Measurements from ENCODE around the gene ZP3.
"Not testable (repeated sequence)": the region's sequence is repeated elsewhere in the genome, so short reads cannot be mapped to it uniquely, and the experiment has no call there.

Gene ZP3

DNA sequence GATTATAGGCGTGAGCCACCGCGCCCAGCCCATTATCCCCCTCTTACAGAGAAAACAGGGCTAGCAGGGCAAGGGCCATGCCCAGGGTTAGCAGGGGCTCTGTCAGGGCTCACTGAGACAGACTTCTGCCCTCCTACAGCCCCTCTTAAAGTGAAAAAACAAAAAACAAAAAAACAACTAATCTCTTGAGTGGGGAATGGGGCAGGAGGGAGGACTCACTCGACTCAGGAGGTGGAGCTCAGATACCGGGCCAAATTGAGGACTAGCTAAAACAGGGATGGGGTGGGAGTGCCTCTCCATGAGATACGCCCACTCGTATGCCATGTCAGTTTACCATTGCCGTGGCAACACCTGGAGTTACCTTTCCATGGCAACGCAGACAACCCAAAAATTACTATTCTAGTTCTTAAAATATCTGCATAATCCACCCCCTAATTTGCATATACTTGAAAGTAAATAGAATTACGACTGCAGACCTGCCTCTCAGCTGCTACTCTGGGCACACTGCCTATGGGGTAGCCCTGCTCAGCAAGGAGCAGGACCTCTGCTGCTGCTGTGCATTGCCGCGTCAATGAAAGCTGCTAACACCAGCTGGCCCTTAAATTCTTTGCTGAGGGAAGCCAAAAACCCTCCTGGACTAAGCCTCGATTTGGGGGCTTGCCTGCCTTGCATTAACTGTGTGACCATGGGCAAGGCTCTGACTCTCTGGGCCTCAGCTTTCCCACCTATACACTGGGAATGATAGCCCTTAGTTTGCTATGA, 28.6 kb upstream of the ZP3 start:
- Mint-ChIP-seq H3K4me3 (no peak overlapping the region), H3K36me3 (no peaks in the 10 kb centered on the region), H3K27me3 (peaks cover 4% of the 10 kb centered on the region), H3K27ac (peak overlapping the region; percentile 33), H3K9me3 (no peaks in the 10 kb centered on the region), H3K4me1 (peaks cover 32% of the 10 kb centered on the region)
- CTCF ChIA-PET: no interaction called here
- no peak for DNase-seq

DNA sequence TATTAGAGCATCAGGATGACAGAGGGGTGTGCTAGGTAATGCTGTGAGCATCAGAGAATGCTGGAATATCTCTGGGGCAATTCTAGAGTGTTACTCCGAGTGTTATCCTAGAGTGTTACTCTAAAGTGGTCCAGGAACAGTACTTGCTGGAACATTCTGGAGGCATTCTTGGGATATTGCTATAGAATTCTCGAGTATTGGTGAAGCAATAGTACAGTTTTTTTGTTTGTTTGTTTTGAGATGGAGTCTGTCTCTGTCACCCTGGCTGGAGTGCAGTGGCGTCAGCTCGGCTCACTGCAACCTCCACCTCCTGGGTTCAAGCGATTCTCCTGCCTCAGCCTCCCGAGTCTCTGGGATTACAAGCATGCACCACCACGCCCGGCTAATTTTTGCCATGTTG, 27.9 kb upstream of the ZP3 start:
- Mint-ChIP-seq H3K36me3 (no peaks in the 10 kb centered on the region), H3K4me3 (peak overlapping the region; percentile 63), H3K9me3 (no peaks in the 10 kb centered on the region), H3K27ac (peak overlapping the region; percentile 42), H3K4me1 (peaks cover 31% of the 10 kb centered on the region), H3K27me3 (peaks cover 4% of the 10 kb centered on the region)
- no peak for DNase-seq
- CTCF ChIA-PET: no interaction called here

DNA sequence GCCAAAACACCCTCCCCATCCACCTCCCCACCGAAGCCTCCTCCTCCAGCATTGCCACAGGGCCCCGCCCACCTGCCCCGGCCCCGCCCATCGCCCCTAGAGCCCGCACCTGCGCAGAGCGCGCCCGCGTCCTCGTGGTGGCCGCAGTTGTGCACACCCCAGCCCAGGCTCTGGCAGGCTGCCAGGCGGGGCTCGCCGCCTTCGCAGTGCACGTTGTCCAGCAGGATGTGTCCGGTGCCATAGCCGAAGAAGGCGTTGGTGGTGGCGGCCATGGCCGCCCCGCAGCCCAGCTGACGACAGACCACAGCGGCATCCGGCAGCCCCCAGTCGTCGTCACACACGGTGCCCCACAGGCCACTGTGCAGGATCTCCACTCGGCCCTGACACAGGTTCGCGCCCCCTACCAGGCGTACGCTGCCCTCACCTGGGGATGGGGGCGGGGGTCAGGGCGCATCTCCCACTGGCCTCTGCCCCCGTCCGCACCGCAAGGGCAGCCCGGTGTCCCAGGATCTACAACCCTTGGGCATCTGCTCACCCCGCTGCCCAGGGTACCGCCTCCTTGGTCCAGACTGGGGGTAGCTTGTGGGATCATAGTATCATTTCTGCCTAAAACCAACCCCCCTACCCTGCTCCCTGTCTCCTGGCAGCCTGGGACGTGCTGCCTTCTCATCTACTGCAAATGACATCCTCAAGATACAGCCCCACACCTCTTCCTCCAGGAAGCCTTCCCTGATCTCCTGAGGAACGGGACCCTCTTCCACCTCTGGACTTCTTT, 27.2 kb upstream of the ZP3 start:
- Mint-ChIP-seq H3K9me3 (no peaks in the 10 kb centered on the region), H3K36me3 (no peaks in the 10 kb centered on the region), H3K4me1 (peaks cover 27% of the 10 kb centered on the region), H3K27me3 (peaks cover 4% of the 10 kb centered on the region), H3K27ac (no peak overlapping the region), H3K4me3 (peak overlapping the region; percentile 63)
- DNase-seq: peak; percentile 87
- CTCF ChIA-PET: no interaction called here

DNA sequence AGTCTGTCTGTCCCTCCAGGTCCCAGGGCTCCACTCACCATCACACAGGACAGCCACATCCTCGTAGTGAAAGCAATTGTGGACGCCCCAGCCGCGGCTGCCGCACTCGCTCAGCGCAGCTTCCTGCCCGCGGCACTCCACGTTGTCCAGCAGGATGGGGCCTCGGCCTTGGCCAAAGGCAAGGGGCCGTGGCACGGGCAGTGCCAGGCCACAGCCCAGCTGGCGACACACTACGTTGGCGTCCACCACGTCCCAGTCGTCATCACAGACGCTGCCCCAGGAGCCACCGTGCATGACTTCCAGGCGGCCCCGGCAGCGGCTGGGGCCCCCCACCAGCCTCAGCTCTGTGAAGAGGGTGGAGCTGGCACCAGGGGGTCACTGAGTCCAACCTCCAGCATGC, 24.5 kb upstream of the ZP3 start:
- H3K36me3 Mint-ChIP-seq: no peaks in the 10 kb centered on the region
- H3K4me3 Mint-ChIP-seq: no peak overlapping the region
- H3K4me1 Mint-ChIP-seq: peaks cover 23% of the 10 kb centered on the region
- CTCF ChIA-PET: no interaction called here
- H3K27ac Mint-ChIP-seq: no peak overlapping the region
- H3K27me3 Mint-ChIP-seq: peaks cover 9% of the 10 kb centered on the region
- no peak for DNase-seq
- no peaks in the 10 kb centered on the region for H3K9me3 Mint-ChIP-seq

DNA sequence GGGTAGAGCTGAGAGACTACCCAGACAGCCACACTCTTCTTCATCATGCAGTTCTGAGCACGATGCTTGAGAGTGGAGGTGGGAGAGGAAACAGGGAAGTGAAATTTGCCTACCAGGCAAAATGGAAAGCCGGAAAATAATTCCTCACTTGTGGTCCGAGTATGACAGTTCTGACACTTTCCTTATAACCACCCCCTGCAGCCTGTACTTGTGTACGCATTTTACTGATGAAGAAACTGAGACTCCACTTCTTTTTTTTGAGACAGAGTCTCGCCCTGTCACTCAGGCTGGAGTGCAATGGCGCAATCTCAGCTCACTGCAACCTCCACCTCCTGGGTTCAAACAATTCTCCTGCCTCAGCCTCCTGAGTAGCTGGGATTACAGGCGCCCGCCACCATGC, 21.7 kb upstream of the ZP3 start:
- H3K4me3 Mint-ChIP-seq, H3K9me3 Mint-ChIP-seq, CTCF ChIA-PET, H3K4me1 Mint-ChIP-seq, H3K27me3 Mint-ChIP-seq, H3K36me3 Mint-ChIP-seq, H3K27ac Mint-ChIP-seq, DNase-seq: not testable (repeated sequence)

DNA sequence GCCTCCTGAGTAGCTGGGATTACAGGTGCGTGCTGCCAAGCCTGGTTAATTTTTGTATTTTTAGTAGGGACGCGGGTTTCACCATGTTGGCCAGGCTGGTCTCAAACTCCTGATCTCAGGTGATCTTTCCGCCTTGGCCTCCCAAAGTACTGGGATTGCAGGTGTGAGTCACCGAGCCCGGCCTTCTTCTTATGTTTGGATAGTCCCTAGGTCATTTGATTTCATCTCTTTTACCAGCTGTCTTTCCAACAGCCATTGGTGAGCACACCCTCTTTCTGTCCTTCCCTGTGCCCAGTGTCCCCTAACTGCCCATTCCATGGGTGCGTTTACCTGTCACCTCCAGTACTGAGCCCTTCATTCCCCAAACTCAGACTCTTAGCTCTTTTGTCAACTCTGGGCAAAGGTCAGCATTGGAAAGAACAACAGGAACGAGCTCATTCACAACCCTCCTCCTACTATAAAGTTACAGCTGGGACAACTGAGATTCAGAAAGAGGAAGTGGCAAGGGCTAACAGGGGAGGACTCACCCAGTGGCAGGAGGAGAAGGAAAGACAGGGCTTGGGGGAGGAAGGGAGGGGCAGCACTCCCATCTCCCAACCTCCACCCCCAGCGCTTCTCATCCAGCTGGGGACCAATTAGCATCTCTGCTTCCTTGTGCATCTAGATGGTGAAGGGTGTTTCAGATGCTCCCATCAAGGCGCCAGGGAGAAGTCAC, 20.8 kb upstream of the ZP3 start:
- H3K27ac Mint-ChIP-seq: no peak overlapping the region
- peaks cover 7% of the 10 kb centered on the region for H3K4me1 Mint-ChIP-seq
- CTCF ChIA-PET: interaction anchor here (0.7 kb wide), 2 partner anchors 65 to 72 kb away, joined by 3 read pairs; no protein-coding TSS in a partner anchor
- H3K9me3 Mint-ChIP-seq: no peaks in the 10 kb centered on the region
- H3K4me3 Mint-ChIP-seq: no peak overlapping the region
- H3K36me3 Mint-ChIP-seq: no peaks in the 10 kb centered on the region
- peaks cover 8% of the 10 kb centered on the region for H3K27me3 Mint-ChIP-seq
- no peak for DNase-seq

DNA sequence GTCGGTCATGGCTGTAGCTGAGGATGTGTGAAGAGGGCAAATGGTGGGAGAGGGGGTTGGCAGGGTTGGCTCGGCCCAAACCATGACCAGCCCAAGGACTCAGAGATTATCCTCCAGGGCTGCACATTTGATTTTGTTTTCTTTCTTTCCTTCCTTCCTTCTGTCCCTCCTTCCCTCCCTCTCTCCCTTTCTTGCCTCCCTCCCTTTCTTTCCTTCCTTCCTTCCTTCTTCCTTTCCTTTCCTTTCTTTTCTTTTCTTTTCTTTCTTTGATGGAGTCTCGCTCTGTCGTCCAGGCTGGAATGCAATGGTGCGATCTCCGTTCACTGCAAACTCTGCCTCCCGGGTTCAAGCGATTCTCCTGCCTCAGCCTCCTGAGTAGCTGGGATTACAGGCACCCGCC, 19.0 kb upstream of the ZP3 start:
- H3K9me3 Mint-ChIP-seq: no peaks in the 10 kb centered on the region
- no peak overlapping the region for H3K4me3 Mint-ChIP-seq
- no peak for DNase-seq
- no peaks in the 10 kb centered on the region for H3K36me3 Mint-ChIP-seq
- H3K27me3 Mint-ChIP-seq: peaks cover 8% of the 10 kb centered on the region
- CTCF ChIA-PET: no interaction called here
- no peak overlapping the region for H3K27ac Mint-ChIP-seq
- H3K4me1 Mint-ChIP-seq: peaks cover 7% of the 10 kb centered on the region

DNA sequence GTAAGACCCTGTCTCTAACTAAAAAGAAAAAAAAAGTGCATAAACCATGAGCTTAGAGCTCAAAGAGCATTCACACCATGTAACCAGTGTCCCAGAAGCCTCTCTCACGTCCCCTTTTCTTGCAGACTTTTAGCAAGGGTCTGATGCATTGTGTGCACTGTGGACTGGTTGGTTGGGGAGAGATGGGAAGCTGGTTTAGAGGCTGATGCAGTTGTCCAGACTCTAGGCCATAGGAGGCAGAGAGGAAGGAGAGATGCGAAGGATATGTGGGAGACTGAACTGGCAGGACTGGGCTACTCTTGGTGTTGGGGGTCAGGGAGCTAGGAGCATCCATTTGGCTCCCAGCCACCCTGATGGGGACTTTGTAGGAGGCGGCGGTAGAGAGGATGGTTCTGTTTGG, 17.0 kb upstream of the ZP3 start:
- no peak for DNase-seq
- no peaks in the 10 kb centered on the region for H3K9me3 Mint-ChIP-seq
- no peak overlapping the region for H3K4me3 Mint-ChIP-seq
- peaks cover 8% of the 10 kb centered on the region for H3K27me3 Mint-ChIP-seq
- CTCF ChIA-PET: interaction anchor here (0.6 kb wide), 1 partner anchor 60 kb away, joined by 3 read pairs; no protein-coding TSS in a partner anchor
- no peak overlapping the region for H3K27ac Mint-ChIP-seq
- H3K36me3 Mint-ChIP-seq: no peaks in the 10 kb centered on the region
- H3K4me1 Mint-ChIP-seq: peaks cover 7% of the 10 kb centered on the region

DNA sequence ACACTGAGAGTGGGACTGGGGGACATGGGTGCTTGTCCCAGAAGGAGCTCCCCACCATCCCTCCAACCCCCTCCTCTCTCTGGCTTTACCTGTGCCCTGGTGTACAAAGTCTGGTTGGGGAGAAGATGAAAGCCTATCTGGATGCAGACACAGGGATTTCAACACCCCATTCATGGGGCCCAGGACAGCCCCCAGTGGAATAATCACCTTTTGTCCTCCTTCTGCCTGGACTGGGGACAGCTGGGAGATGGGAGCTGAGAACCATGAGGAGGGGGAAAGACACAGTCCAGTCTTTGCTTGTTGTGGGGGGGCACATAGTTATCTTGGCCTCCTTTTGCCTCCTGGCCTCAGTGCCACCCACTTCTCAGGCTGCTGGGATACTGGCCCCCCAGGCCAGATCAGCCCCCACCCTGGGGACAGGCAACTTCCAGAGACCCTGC, 16.6 kb upstream of the ZP3 start:
- Mint-ChIP-seq H3K27me3 (peaks cover 8% of the 10 kb centered on the region), H3K36me3 (no peaks in the 10 kb centered on the region), H3K4me1 (peaks cover 7% of the 10 kb centered on the region), H3K4me3 (no peak overlapping the region), H3K9me3 (no peaks in the 10 kb centered on the region), H3K27ac (no peak overlapping the region)
- no peak for DNase-seq
- CTCF ChIA-PET: interaction anchor here (0.6 kb wide), 1 partner anchor 60 kb away, joined by 3 read pairs; no protein-coding TSS in a partner anchor

DNA sequence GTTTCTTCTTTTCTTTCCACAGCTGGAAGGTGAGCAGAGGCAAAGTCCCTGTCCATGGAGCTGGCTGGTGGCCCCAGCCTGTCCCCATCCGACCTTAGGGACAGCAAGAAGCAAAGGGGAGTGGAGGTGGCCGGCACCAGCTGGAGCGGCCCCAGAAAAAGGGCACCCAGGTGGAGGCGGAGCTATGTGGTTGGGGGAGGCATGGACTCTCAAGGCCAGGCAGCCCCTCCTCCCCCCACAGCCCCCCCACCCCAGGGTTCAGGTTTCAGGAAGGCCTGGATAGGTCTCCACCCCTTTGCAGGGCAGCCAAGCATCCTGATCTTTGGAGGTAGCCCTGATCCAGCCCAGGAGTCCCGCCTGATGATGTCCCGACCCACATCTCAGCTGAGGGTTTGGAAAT, 15.2 kb upstream of the ZP3 start, which contains the start of gene SSC4D:
Gene SSC4D (minus strand): TSS at position 161 of the 400 bp plus-strand sequence. CDS start 5,258 bp downstream, outside the sequence.
- CTCF ChIA-PET: no interaction called here
- no peak for DNase-seq
- Mint-ChIP-seq H3K4me3 (no peak within 1 kb of the TSS), H3K36me3 (no peaks in the 10 kb centered on the region), H3K4me1 (no peaks in the 10 kb centered on the region), H3K9me3 (no peaks in the 10 kb centered on the region), H3K27ac (no peak within 1 kb of the TSS), H3K27me3 (peaks cover 4% of the 10 kb centered on the region)

DNA sequence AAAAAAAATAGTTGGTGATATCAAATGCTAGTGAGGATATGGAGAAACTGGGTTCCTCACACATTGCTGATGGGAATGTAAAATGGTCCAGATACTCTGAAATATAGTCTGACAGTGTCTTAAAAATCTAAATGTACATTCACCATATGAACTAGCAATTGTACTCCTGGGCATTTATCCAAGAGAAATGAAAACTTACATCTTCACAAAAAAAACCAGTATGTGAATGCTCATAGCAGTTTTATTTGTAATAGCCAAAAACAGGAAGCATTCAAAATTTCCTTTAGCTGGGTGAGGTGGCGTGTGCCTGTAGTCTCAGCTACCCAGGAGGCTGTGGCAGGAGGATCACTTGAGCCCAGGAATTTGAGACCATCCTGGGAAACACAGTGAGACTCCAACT, 13.1 kb upstream of the ZP3 start:
- H3K27ac Mint-ChIP-seq: no peak overlapping the region
- peaks cover 4% of the 10 kb centered on the region for H3K27me3 Mint-ChIP-seq
- CTCF ChIA-PET: no interaction called here
- no peaks in the 10 kb centered on the region for H3K9me3 Mint-ChIP-seq
- H3K36me3 Mint-ChIP-seq: no peaks in the 10 kb centered on the region
- H3K4me3 Mint-ChIP-seq: no peak overlapping the region
- no peaks in the 10 kb centered on the region for H3K4me1 Mint-ChIP-seq
- no peak for DNase-seq

DNA sequence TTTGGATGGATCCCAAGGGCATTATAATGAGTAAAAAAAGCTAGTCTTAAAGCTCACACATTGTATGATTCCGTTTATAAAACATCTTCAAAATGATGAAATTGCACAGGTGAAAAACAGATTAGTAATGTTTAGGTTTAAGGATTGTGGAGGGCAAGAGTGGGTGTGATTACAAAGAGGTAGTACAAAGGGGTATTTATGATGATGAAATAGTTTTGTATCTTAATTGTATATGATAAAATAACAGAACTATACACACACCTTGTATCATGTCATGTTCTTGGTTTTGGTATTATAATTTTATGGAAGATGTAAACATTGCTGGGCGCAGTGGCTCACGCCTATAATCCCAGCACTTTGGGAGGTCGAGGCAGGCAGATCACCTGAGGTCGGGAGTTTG, 12.5 kb upstream of the ZP3 start:
- Mint-ChIP-seq H3K27me3 (peaks cover 4% of the 10 kb centered on the region), H3K27ac (no peak overlapping the region), H3K9me3 (no peaks in the 10 kb centered on the region), H3K4me3 (no peak overlapping the region), H3K36me3 (no peaks in the 10 kb centered on the region), H3K4me1 (no peaks in the 10 kb centered on the region)
- CTCF ChIA-PET: no interaction called here
- DNase-seq: no peak

DNA sequence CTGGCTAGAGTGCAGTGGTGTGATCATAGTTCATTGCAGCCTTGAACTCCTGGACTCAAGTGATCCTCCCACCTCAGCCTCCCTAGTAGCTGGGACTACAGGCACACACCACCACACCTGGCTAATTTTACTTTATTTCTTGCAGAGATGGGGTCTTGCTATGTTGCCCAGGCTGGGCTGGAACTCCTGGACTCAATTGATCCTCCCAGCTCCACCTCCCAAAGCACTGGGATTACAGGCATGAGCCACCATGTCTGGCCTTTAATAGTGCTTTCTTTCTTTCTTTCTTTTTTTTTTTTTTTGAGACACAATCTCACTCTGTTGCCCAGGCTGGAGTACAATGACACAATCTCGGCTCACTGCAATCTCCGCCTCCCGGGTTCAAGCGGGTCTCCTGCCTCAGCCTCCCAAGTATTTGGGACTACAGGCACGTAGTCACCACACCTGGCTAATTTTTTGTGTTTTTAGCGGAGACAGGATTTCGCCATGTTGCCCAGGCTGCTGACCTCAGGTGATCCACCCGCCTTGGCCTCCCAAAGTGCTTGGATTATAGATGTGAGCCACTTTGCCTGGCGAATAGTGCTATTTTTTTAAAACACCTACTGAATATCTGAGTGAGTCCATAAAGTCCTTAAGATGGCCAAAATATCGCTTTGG, 7.0 kb upstream of the ZP3 start:
- not testable (repeated sequence) for H3K4me3 Mint-ChIP-seq, DNase-seq, H3K36me3 Mint-ChIP-seq, H3K4me1 Mint-ChIP-seq, H3K9me3 Mint-ChIP-seq, H3K27ac Mint-ChIP-seq
- CTCF ChIA-PET: interaction anchor here (2.2 kb wide), 1 partner anchor 13 kb away, joined by 4 read pairs; no protein-coding TSS in a partner anchor
- H3K27me3 Mint-ChIP-seq: peaks cover 11% of the 10 kb centered on the region

DNA sequence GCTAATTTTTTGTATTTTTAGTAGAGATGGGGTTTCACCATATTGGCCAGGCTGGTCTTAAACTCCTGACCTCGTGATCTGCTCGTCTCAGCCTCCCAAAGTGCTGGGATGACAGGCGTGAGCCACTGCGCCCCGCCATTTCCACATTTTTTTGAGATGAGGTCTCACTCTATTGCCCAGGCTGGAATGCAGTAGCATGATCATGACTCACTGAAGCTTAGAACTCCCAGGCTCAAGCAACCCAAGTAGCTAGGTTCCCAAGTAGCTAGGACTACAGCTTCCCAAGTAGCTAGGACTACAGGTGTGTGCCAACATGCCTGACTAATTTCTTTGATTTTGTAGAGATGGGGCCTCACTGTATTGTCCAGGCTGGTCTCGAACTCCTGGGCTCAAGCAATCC, 3.7 kb upstream of the ZP3 start:
- CTCF ChIA-PET: interaction anchor here (0.9 kb wide), 1 partner anchor 10 kb away, joined by 3 read pairs; no protein-coding TSS in a partner anchor
- DNase-seq, H3K9me3 Mint-ChIP-seq, H3K4me3 Mint-ChIP-seq, H3K36me3 Mint-ChIP-seq, H3K4me1 Mint-ChIP-seq, H3K27ac Mint-ChIP-seq: not testable (repeated sequence)
- peaks cover 32% of the 10 kb centered on the region for H3K27me3 Mint-ChIP-seq
